ENCODE results near the gene TTC28.

The TTC28 gene

GRCh38 chr22:28710107-28710506 is 30.5 kb upstream of the TTC28 start:
- TF ChIP-seq EP300 (IDR thresholded peaks at IDR 0.05; ENCODE audit: borderline replicate concordance) = no peak

- no peak for TF ChIP-seq EP300 (IDR thresholded peaks at IDR 0.05; ENCODE audit: borderline replicate concordance)
- TF ChIP-seq MAX (IDR thresholded peaks at IDR 0.05) = no peak
- TF ChIP-seq TCF12 (IDR thresholded peaks at IDR 0.05; ENCODE audit: low read depth) = no peak
These were observed 27.2 kb upstream of the TTC28 start for GRCh38 chr22:28706845-28707244.

- TF ChIP-seq EP300 (IDR thresholded peaks at IDR 0.05; ENCODE audit: borderline replicate concordance) (no peak), EGR1 (IDR thresholded peaks at IDR 0.05) (no peak), CEBPB (IDR thresholded peaks at IDR 0.05) (no peak), TAF1 (IDR thresholded peaks at IDR 0.05; ENCODE audit: low read depth) (no peak)
These were observed 23.8 kb upstream of the TTC28 start for GRCh38 chr22:28703436-28703835.

- TF ChIP-seq CEBPB (IDR thresholded peaks at IDR 0.05) = no peak
- TF ChIP-seq EP300 (IDR thresholded peaks at IDR 0.05; ENCODE audit: borderline replicate concordance) = no peak
- TF ChIP-seq NFIC (IDR thresholded peaks at IDR 0.05) = no peak
- TF ChIP-seq TAF1 (IDR thresholded peaks at IDR 0.05; ENCODE audit: low read depth) = no peak
- no peak for TF ChIP-seq TEAD4 (IDR thresholded peaks at IDR 0.05)
- TF ChIP-seq ZBTB7A (IDR thresholded peaks at IDR 0.05; ENCODE audit: low read depth) = no peak
- no peak for TF ChIP-seq YY1 (IDR thresholded peaks at IDR 0.05; ENCODE audit: low read depth)
- no peak for TF ChIP-seq MAX (IDR thresholded peaks at IDR 0.05)
- no peak for TF ChIP-seq REST (IDR thresholded peaks at IDR 0.05; ENCODE audit: low read depth)
- no peak for TF ChIP-seq EGR1 (IDR thresholded peaks at IDR 0.05)
These were observed 23.3 kb upstream of the TTC28 start for GRCh38 chr22:28702891-28703290.

GRCh38 chr22:28680813-28681490 is 1.3 kb upstream of the TTC28 start:
- TF ChIP-seq CEBPB (IDR thresholded peaks at IDR 0.05) = peak; percentile 57; the same call in 1 of the 2 replicates

- TF ChIP-seq TCF12 (IDR thresholded peaks at IDR 0.05; ENCODE audit: low read depth) (no peak), EP300 (IDR thresholded peaks at IDR 0.05; ENCODE audit: borderline replicate concordance) (no peak), CREB1 (IDR thresholded peaks at IDR 0.05; ENCODE audit: low read depth) (no peak), CEBPB (IDR thresholded peaks at IDR 0.05) (no peak), EGR1 (IDR thresholded peaks at IDR 0.05) (no peak), MAX (IDR thresholded peaks at IDR 0.05) (no peak), RAD21 (IDR thresholded peaks at IDR 0.05; ENCODE audit: low read depth) (no peak), FOXM1 (IDR thresholded peaks at IDR 0.05; ENCODE audit: borderline replicate concordance, low read depth) (no peak), NFIC (IDR thresholded peaks at IDR 0.05) (no peak), REST (IDR thresholded peaks at IDR 0.05; ENCODE audit: low read depth) (no peak)
These were observed 5.5 kb downstream of the TTC28 start for GRCh38 chr22:28674121-28674563.

- no peak for TF ChIP-seq REST (IDR thresholded peaks at IDR 0.05; ENCODE audit: low read depth)
- no peak for TF ChIP-seq RAD21 (IDR thresholded peaks at IDR 0.05; ENCODE audit: low read depth)
- no peak for TF ChIP-seq MAX (IDR thresholded peaks at IDR 0.05)
- no peak for TF ChIP-seq YY1 (IDR thresholded peaks at IDR 0.05; ENCODE audit: low read depth)
- TF ChIP-seq TAF1 (IDR thresholded peaks at IDR 0.05; ENCODE audit: low read depth) = no peak
- no peak for TF ChIP-seq EGR1 (IDR thresholded peaks at IDR 0.05)
- no peak for TF ChIP-seq USF1 (IDR thresholded peaks at IDR 0.05)
These were observed 8.9 kb downstream of the TTC28 start for GRCh38 chr22:28670756-28671155.
